ENCODE measurements around the gene HDGFL2. TPM values are rescaled to one million over a fixed set of nuclear protein-coding genes. Genes with fewer than 3 reads are reported as not detected.

HDGFL2 gene
- total RNA-seq, 1 experiment from 2014 or later: 75.2 TPM

- peaks cover 1 to 8% of the 10 kb centered on the region in 2 experiments; a peak in 3 of 4 replicates for H3K36me3 ChIP-seq (ENCODE audit: control insufficient read depth in 1 of 2, insufficient read depth in 2 of 2, low read length in 2 of 2)
- H2AFZ ChIP-seq (ENCODE audit: low read depth, low read length, poor library complexity, severe bottlenecking): no peak overlapping the region
- no peak for ATAC-seq
- no peaks in the 10 kb centered on the region for H3K9me3 ChIP-seq (ENCODE audit: control insufficient read depth in 1 of 2, insufficient read depth in 1 of 2, low read depth in 1 of 2, low read length in 2 of 2)
- no TSS peak for BruUV-seq (replicated peaks)
- no peaks in the 10 kb centered on the region; a peak in 1 of 4 replicates for H3K4me1 ChIP-seq (ENCODE audit: control insufficient read depth in 1 of 2, insufficient read depth in 2 of 2, low read length in 2 of 2)
- no peak overlapping the region for H3K4me3 ChIP-seq (replicated peaks in 1 of 2; ENCODE audit: low read depth in 1 of 2, low read length in 2 of 2)
- no peak overlapping the region for H3K4me2 ChIP-seq (ENCODE audit: low read length)
- ChIA-PET RAD21 (ENCODE audit: low non-redundant PET in 1 of 2, low total read pairs in 2 of 2, uncharacterized antibody in 2 of 2, unreplicated experiment in 2 of 2) (no interaction called here), POLR2A (no interaction called here), CTCF (no interaction called here)
- H3K27ac ChIP-seq (ENCODE audit: low read depth, low read length): no peak overlapping the region
- no peaks in the 10 kb centered on the region for H4K20me1 ChIP-seq (ENCODE audit: insufficient read depth)
- H3K9me2 ChIP-seq (ENCODE audit: insufficient read depth): no peaks in the 10 kb centered on the region
- peaks cover 2% of the 10 kb centered on the region; the same call in 1 of the 2 replicates for H3K79me2 ChIP-seq (ENCODE audit: insufficient read depth, low read length)
- intact Hi-C loops (cut with micrococcal nuclease): no loop called here
- no peak overlapping the region for H3K9ac ChIP-seq (ENCODE audit: low read length)
- no peak for DNase-seq (ENCODE audit: low read depth, low spot score)
- TF ChIP-seq CTCF (IDR thresholded peaks at IDR 0.05 in 2 of 3, conservative IDR thresholded peaks at IDR 0.05 in 1 of 3; ENCODE audit: borderline replicate concordance in 1 of 3, insufficient read depth in 1 of 3, low read depth in 2 of 3, low read length in 2 of 3): no peak
- TF ChIP-seq SRF (IDR thresholded peaks at IDR 0.05; ENCODE audit: low read depth): no peak
- TF ChIP-seq CEBPB (IDR thresholded peaks at IDR 0.05; ENCODE audit: low read depth): no peak
- TF ChIP-seq, protein P1, sequence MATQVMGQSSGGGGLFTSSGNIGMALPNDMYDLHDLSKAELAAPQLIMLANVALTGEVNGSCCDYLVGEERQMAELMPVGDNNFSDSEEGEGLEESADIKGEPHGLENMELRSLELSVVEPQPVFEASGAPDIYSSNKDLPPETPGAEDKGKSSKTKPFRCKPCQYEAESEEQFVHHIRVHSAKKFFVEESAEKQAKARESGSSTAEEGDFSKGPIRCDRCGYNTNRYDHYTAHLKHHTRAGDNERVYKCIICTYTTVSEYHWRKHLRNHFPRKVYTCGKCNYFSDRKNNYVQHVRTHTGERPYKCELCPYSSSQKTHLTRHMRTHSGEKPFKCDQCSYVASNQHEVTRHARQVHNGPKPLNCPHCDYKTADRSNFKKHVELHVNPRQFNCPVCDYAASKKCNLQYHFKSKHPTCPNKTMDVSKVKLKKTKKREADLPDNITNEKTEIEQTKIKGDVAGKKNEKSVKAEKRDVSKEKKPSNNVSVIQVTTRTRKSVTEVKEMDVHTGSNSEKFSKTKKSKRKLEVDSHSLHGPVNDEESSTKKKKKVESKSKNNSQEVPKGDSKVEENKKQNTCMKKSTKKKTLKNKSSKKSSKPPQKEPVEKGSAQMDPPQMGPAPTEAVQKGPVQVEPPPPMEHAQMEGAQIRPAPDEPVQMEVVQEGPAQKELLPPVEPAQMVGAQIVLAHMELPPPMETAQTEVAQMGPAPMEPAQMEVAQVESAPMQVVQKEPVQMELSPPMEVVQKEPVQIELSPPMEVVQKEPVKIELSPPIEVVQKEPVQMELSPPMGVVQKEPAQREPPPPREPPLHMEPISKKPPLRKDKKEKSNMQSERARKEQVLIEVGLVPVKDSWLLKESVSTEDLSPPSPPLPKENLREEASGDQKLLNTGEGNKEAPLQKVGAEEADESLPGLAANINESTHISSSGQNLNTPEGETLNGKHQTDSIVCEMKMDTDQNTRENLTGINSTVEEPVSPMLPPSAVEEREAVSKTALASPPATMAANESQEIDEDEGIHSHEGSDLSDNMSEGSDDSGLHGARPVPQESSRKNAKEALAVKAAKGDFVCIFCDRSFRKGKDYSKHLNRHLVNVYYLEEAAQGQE (IDR thresholded peaks at IDR 0.05; ENCODE audit: low read depth): no peak
- no peak for TF ChIP-seq MAX (IDR thresholded peaks at IDR 0.05)
- TF ChIP-seq JUND (IDR thresholded peaks at IDR 0.05): no peak
- no peak for TF ChIP-seq EZH2phosphoT487 (IDR thresholded peaks at IDR 0.05; ENCODE audit: borderline replicate concordance)
- TF ChIP-seq, protein P2, sequence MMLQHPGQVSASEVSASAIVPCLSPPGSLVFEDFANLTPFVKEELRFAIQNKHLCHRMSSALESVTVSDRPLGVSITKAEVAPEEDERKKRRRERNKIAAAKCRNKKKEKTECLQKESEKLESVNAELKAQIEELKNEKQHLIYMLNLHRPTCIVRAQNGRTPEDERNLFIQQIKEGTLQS (IDR thresholded peaks at IDR 0.05): no peak
- TF ChIP-seq TCF7L2 (IDR thresholded peaks at IDR 0.05; ENCODE audit: borderline replicate concordance, extremely low read depth, insufficient read depth, insufficient read length): no peak
- no peak for TF ChIP-seq ZFX (IDR thresholded peaks at IDR 0.05)
- TF ChIP-seq RAD21 (IDR thresholded peaks at IDR 0.05; ENCODE audit: low read depth): no peak
- no peak for TF ChIP-seq POLR2AphosphoS5 (IDR thresholded peaks at IDR 0.05; ENCODE audit: low read depth, low read length)
- no peak for TF ChIP-seq SIN3A (IDR thresholded peaks at IDR 0.05; ENCODE audit: low read depth)
- no peak for TF ChIP-seq POLR2A (IDR thresholded peaks at IDR 0.05; ENCODE audit: borderline replicate concordance, extremely low read depth, insufficient read depth, insufficient read length)
- no peak for TF ChIP-seq EGR1 (IDR thresholded peaks at IDR 0.05; ENCODE audit: low read depth)
- no peaks in the 10 kb centered on the region for H3K27me3 ChIP-seq (ENCODE audit: insufficient read depth, low read length)
These were observed 11.3 kb downstream of the HDGFL2 start for GRCh38 chr19:4483385-4483784.
